ENCODE data around the gene LRP1. TPM values are rescaled to one million over a fixed set of nuclear protein-coding genes. Genes with fewer than 3 reads are reported as not detected.

Gene LRP1
- total RNA-seq, 1 donor from 2014 or later, result 95.7 TPM

DNA sequence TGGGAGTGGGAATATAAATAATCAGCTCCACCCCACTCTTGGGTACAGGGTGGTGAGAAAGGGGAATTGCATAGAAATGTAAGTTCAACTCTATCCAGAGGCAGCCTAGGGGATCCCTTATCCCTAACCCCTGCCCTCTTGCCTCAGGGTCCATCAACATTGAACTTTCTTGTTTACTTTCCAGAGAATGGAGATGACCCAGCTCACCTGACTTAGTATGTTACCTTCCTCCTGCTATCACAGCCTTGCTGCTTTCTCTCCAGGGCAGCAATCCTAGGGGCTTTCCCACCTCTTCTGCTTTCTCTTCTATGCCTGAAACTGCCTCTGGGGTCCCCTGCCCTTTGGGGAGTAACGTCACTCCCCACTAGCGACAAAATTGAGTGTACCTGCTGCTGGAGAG, 2.7 kb downstream of the LRP1 start:
- TF ChIP-seq, protein P1, sequence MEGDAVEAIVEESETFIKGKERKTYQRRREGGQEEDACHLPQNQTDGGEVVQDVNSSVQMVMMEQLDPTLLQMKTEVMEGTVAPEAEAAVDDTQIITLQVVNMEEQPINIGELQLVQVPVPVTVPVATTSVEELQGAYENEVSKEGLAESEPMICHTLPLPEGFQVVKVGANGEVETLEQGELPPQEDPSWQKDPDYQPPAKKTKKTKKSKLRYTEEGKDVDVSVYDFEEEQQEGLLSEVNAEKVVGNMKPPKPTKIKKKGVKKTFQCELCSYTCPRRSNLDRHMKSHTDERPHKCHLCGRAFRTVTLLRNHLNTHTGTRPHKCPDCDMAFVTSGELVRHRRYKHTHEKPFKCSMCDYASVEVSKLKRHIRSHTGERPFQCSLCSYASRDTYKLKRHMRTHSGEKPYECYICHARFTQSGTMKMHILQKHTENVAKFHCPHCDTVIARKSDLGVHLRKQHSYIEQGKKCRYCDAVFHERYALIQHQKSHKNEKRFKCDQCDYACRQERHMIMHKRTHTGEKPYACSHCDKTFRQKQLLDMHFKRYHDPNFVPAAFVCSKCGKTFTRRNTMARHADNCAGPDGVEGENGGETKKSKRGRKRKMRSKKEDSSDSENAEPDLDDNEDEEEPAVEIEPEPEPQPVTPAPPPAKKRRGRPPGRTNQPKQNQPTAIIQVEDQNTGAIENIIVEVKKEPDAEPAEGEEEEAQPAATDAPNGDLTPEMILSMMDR (IDR thresholded peaks at IDR 0.05; ENCODE audit: unreplicated experiment), result no peak
- H3K4me3 Mint-ChIP-seq (ENCODE audit: low read depth), result peak overlapping the region; percentile 52
- H3K9me3 Mint-ChIP-seq (ENCODE audit: low read depth), result no peaks in the 10 kb centered on the region
- no peak for DNase-seq (ENCODE audit: low spot score, unreplicated experiment)
- H3K4me1 Mint-ChIP-seq (ENCODE audit: low read depth), result peaks cover 51% of the 10 kb centered on the region
- H3K27me3 Mint-ChIP-seq, result peaks cover 3% of the 10 kb centered on the region
- no peaks in the 10 kb centered on the region for H3K36me3 Mint-ChIP-seq (ENCODE audit: insufficient read depth)
- no peak overlapping the region for H3K27ac Mint-ChIP-seq

DNA sequence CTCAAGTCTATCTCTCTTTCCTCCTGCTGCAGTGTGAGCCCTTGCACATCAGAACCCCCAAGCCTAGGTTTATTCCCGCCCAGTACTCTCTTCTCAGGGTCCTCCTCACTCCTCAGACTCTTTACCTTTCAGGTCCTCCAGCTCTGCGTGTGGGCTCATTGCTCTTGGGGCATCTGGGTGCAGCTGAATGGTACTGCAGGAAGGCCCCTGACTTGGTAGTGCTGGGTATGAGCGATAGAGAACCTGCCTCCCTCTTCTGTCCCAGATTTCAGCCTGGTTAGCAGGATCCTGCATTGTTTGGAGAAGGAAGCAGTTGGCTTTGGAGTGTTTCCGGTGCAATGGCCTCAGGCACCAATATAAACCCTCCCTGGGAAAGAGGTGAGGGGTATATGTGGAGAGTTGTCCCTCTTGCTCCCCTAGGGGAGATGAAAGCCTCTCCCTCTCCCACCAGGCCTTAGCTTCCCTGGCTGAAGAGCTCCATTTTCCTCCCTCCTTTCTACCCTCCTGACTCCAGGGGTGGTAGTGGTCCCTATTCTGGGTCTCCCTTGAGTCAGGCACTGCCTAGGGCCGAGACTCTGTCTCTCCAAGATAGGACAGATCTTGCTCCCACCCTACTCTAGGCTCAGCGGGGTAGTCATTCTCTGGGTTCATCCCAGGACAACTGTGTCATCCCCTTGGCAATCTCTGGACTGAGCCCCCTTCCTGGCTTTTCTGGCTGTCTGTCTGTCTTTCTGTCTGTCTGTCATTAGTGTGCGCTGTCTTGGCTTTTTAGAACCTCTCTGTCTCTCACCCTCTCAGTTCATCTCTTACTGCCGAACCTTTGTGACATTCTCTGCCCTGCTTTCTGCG, 3.8 kb downstream of the LRP1 start:
- Mint-ChIP-seq H3K4me3 (ENCODE audit: low read depth) (peak overlapping the region; percentile 30), H3K4me1 (ENCODE audit: low read depth) (peaks cover 46% of the 10 kb centered on the region), H3K27ac (no peak overlapping the region), H3K27me3 (peaks cover 3% of the 10 kb centered on the region), H3K9me3 (ENCODE audit: low read depth) (no peaks in the 10 kb centered on the region), H3K36me3 (ENCODE audit: insufficient read depth) (no peaks in the 10 kb centered on the region)
- DNase-seq (ENCODE audit: low spot score, unreplicated experiment), result no peak
- TF ChIP-seq, protein P1 (IDR thresholded peaks at IDR 0.05; ENCODE audit: unreplicated experiment), result no peak

DNA sequence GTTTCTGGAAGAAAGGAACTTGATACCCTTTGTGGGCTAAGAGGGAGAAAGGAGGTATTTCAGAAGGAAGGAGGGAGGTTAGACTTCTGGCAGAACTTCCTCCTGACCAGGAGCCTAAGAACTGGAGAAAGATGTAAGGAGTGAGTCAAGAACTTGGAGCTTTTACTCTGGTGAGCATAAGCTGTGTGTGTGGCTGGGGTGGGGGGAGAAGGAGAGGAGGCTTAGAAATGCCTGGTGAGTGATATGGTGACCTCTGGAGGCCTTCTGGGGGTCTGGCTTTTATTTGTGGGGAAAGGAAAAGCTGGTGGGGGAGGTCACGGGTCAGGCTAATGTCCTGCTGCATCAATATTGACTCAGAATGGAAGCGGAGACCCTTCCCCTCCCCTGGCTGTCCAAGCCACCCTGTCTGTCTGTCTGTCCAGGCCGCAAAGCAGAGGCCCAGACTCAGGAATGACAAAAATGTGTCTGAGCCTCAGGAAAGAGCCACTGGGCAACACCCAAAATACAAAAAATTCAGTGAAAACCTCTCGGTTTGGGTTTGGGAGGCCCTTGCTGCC, 4.8 kb downstream of the LRP1 start:
- Mint-ChIP-seq H3K27ac (peak overlapping the region; percentile 37), H3K4me3 (ENCODE audit: low read depth) (no peak overlapping the region), H3K36me3 (ENCODE audit: insufficient read depth) (no peaks in the 10 kb centered on the region)

DNA sequence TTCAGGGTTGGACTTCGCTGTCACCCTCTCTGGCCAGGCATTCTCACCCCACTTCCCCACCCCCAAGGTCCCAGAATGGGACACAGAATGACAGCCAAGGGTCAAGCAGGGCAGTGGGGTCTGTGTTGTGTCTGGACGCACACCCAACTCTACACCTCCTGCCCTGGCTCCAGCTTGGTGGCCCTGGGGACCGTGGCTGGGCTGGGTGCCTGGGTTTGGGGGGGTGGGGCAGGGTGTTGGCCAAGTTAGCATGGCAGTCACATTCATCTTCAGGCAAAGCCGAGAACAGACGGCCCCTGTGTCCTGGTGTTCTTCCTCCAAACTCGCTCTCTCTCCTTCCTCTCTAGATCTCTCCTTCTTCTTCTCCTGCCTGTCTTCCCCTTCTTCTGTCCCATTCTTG, 5.6 kb downstream of the LRP1 start:
- no peak overlapping the region for H3K4me3 Mint-ChIP-seq (ENCODE audit: low read depth)
- peak overlapping the region; percentile 77 for H3K27ac Mint-ChIP-seq
- TF ChIP-seq, protein P1 (IDR thresholded peaks at IDR 0.05; ENCODE audit: unreplicated experiment), result no peak
- peaks cover 3% of the 10 kb centered on the region for H3K27me3 Mint-ChIP-seq
- no peak for DNase-seq (ENCODE audit: low spot score, unreplicated experiment)
- peaks cover 2% of the 10 kb centered on the region for H3K36me3 Mint-ChIP-seq (ENCODE audit: insufficient read depth)
- H3K4me1 Mint-ChIP-seq (ENCODE audit: low read depth), result peaks cover 43% of the 10 kb centered on the region
- no peaks in the 10 kb centered on the region for H3K9me3 Mint-ChIP-seq (ENCODE audit: low read depth)

More for the DNA sequence above, 4.8 kb downstream of the LRP1 start:
- H3K27me3 Mint-ChIP-seq, result peaks cover 3% of the 10 kb centered on the region
- H3K4me1 Mint-ChIP-seq (ENCODE audit: low read depth), result peaks cover 43% of the 10 kb centered on the region
- no peaks in the 10 kb centered on the region for H3K9me3 Mint-ChIP-seq (ENCODE audit: low read depth)
- DNase-seq (ENCODE audit: low spot score, unreplicated experiment), result no peak
- TF ChIP-seq, protein P1 (IDR thresholded peaks at IDR 0.05; ENCODE audit: unreplicated experiment), result no peak

DNA sequence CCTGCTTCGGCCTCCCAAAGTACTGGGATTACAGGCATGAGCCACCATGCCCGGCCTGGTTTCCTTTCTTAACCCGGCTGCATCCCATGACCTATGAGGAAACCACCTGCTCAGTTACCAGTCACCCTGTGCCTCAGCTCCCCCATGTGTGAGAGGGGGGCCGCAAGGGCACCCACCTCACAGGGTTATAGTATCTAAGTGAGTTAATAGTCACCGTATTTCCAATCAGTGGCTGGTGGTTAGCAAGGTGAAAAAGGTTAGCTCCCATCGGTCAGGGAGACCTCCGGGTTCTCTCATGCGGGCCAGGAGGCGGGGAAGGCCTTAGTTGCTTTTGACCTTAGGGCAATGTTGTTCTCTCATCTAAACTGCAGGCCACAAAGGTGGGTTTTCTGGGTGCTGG, 6.7 kb downstream of the LRP1 start:
- TF ChIP-seq, protein P1 (IDR thresholded peaks at IDR 0.05; ENCODE audit: unreplicated experiment), result no peak
- no peak overlapping the region for H3K27ac Mint-ChIP-seq
- no peaks in the 10 kb centered on the region for H3K9me3 Mint-ChIP-seq (ENCODE audit: low read depth)
- no peak overlapping the region for H3K4me3 Mint-ChIP-seq (ENCODE audit: low read depth)
- H3K36me3 Mint-ChIP-seq (ENCODE audit: insufficient read depth), result peaks cover 8% of the 10 kb centered on the region
- no peak for DNase-seq (ENCODE audit: low spot score, unreplicated experiment)
- H3K4me1 Mint-ChIP-seq (ENCODE audit: low read depth), result peaks cover 40% of the 10 kb centered on the region
- H3K27me3 Mint-ChIP-seq, result peaks cover 3% of the 10 kb centered on the region
